Measurements from ENCODE around the gene ATP13A4. TPM values are rescaled to one million over a fixed set of nuclear protein-coding genes. Genes with fewer than 3 reads are reported as not detected.

The ATP13A4 gene
- total and polyA plus RNA-seq, 7 donors, result 0.49 to 3.0 (median 0.60) TPM; not detected in 2

DNA sequence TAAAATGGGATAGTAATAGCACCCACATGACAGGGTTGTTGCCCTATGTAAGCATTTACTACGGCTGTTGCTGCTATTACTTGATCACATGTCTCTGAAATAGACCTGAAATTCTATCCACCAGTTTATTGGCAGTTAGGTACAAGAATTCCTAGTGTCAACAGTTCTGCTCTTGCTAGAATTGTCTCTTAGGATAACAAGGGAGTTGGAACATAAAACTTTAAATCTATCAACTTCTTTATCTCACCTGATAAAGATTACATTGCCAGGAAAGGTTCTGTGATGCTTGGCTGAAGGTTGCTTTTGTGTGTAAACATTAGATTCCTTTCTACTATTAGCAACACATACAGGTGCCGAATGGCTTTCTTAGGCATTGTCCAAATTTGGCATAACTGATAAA is 38.7 kb downstream of the ATP13A4 start:
- no peaks in the 10 kb centered on the region for H3K9me3 ChIP-seq
- intact Hi-C loops (cut with DNase I), result no loop called here
- H3K4me3 ChIP-seq, result no peak overlapping the region
- 16 to 59% methylated on average over 2 of the region's 2 CpGs for WGBS, 2 donors
- H3K4me1 ChIP-seq, result no peaks in the 10 kb centered on the region
- TF ChIP-seq EP300 (IDR thresholded peaks at IDR 0.05) (no peak), POLR2A (IDR thresholded peaks at IDR 0.05) (no peak), POLR2AphosphoS5 (IDR thresholded peaks at IDR 0.05) (no peak)
- TF ChIP-seq, protein P1, sequence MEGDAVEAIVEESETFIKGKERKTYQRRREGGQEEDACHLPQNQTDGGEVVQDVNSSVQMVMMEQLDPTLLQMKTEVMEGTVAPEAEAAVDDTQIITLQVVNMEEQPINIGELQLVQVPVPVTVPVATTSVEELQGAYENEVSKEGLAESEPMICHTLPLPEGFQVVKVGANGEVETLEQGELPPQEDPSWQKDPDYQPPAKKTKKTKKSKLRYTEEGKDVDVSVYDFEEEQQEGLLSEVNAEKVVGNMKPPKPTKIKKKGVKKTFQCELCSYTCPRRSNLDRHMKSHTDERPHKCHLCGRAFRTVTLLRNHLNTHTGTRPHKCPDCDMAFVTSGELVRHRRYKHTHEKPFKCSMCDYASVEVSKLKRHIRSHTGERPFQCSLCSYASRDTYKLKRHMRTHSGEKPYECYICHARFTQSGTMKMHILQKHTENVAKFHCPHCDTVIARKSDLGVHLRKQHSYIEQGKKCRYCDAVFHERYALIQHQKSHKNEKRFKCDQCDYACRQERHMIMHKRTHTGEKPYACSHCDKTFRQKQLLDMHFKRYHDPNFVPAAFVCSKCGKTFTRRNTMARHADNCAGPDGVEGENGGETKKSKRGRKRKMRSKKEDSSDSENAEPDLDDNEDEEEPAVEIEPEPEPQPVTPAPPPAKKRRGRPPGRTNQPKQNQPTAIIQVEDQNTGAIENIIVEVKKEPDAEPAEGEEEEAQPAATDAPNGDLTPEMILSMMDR (IDR thresholded peaks at IDR 0.05), result no peak
- no peaks in the 10 kb centered on the region for H3K36me3 ChIP-seq
- no peak overlapping the region for H3K27ac ChIP-seq
- no peaks in the 10 kb centered on the region for H3K27me3 ChIP-seq
- DNase-seq, result no peak

DNA sequence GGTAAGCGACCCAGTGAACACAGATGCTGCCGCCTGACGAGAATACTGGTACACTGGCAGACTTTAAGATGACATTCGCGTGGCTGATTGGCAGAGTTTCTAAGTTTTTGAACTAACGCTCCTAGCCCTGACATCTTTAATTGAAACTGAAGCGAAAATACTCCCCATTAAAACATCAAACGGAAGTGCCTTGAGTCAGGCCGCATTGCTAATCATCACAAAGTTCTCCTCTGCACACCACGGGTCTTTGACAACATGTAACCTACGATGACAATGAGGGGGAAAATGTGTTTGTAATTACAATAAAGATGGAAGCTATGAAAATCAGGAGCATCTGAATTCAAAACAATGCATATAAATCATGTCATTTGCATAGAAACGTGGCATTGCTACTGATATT is 44.5 kb downstream of the ATP13A4 start:
- no peak overlapping the region for H3K27ac ChIP-seq
- no peaks in the 10 kb centered on the region for H3K4me1 ChIP-seq
- no peaks in the 10 kb centered on the region for H3K9me3 ChIP-seq
- no peaks in the 10 kb centered on the region for H3K36me3 ChIP-seq
- H3K4me3 ChIP-seq, result no peak overlapping the region
- intact Hi-C loops (cut with DNase I), result no loop called here
- 83 to 93% methylated on average over 12 of the region's 12 CpGs for WGBS, 2 donors
- no peaks in the 10 kb centered on the region for H3K27me3 ChIP-seq
- DNase-seq, result no peak
- TF ChIP-seq, protein P1 (IDR thresholded peaks at IDR 0.05), result no peak
- TF ChIP-seq EP300 (IDR thresholded peaks at IDR 0.05) (no peak), POLR2A (IDR thresholded peaks at IDR 0.05) (no peak), POLR2AphosphoS5 (IDR thresholded peaks at IDR 0.05) (no peak)

DNA sequence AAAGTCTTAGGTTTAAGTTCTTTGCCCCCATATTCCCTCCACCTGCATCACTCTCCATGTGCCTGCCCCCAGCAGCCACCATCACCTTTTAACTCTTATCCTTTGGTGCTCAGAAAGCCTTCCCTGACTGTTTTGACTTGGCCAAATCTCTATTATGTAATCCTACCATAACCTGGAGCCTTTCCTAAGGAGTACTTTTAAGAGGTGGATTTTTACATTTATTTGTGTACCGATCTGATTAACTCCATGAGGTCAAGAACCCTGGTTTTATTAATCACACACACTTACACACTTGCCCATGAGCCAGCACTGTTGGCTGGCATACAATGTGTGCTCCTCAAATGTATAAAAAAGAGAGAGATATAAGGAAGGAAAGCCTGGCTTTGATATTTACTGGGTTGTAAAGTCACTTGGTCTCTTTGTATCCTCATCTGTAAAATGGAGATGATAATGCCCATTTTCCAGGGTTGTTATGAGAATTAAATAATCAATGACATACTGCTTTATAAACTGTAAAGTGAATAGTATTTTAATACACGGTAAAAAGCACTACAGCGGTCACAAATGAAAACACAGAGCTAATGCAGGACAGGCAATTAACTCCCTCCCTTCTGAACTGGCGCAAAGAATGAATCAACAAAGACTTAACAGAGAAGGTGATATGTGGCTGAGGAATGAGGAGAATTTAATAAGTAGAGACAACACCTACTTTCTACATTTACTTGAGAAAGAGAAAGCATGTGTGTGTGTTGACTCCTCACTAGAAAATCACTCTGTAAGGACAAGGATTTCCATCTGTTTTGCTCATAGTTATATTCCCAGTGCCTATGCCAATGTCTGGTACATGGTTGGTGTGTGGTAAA is 45.4 kb downstream of the ATP13A4 start:
- no peak for DNase-seq
- Histone ChIP-seq H3K27me3 (no peaks in the 10 kb centered on the region), H3K4me1 (no peaks in the 10 kb centered on the region), H3K4me3 (no peak overlapping the region), H3K9me3 (no peaks in the 10 kb centered on the region), H3K27ac (no peak overlapping the region), H3K36me3 (no peaks in the 10 kb centered on the region)
- 72 to 73% methylated on average over 4 of the region's 4 CpGs for WGBS, 2 donors
- TF ChIP-seq EP300 (IDR thresholded peaks at IDR 0.05) (no peak), POLR2AphosphoS5 (IDR thresholded peaks at IDR 0.05) (no peak), POLR2A (IDR thresholded peaks at IDR 0.05) (no peak)
- TF ChIP-seq, protein P1 (IDR thresholded peaks at IDR 0.05), result no peak
- intact Hi-C loops (cut with DNase I), result no loop called here

DNA sequence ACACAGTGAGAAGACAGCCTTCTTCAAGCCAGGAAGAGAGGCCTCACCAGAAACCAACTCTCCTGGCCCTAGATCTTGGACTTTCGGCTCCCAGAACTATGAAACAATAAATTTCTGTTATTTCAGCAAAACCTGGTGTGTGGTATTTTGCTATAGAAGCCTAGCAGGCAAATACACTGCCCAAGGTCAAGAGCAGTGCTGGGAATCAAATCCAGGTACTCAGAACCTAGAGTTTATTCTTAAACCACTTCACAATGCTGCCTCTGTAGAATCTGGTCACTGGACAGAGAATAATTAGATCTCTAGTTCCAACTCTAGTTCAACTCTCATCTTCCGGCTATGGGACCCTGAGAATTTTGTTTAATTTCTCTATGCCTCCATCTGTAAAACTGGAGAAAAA is 46.6 kb downstream of the ATP13A4 start:
- H3K27ac ChIP-seq, result no peak overlapping the region
- WGBS, 2 donors, result 90 to 94% methylated on average over 2 of the region's 2 CpGs
- H3K4me3 ChIP-seq, result no peak overlapping the region
- no peaks in the 10 kb centered on the region for H3K36me3 ChIP-seq
- H3K27me3 ChIP-seq, result no peaks in the 10 kb centered on the region
- H3K4me1 ChIP-seq, result no peaks in the 10 kb centered on the region
- TF ChIP-seq, protein P1 (IDR thresholded peaks at IDR 0.05), result no peak
- TF ChIP-seq POLR2AphosphoS5 (IDR thresholded peaks at IDR 0.05), result no peak
- no peak for TF ChIP-seq EP300 (IDR thresholded peaks at IDR 0.05)
- no peak for TF ChIP-seq POLR2A (IDR thresholded peaks at IDR 0.05)
- intact Hi-C loops (cut with DNase I), result no loop called here
- H3K9me3 ChIP-seq, result no peaks in the 10 kb centered on the region
- no peak for DNase-seq
